Type B pancreatic cell (in vitro differentiated cells): ENCODE measurements around the gene FKBP9. TPM values are rescaled to one million over a fixed set of nuclear protein-coding genes. Genes with fewer than 3 reads are reported as not detected.
"Not testable (repeated sequence)": the region's sequence is repeated elsewhere in the genome, so short reads cannot be mapped to it uniquely, and the experiment has no call there.

ENCODE experiments used
- DNase-seq: peaks from one replicate; pipeline ENCODE4 v3.0.0; 2021; ENCODE audit warnings: mixed read lengths; ENCODE audit not compliant: unreplicated experiment; ENCODE audit errors: extremely low spot score
- H3K27ac Mint-ChIP-seq: 2 replicates; pipeline ENCODE4 v1.8.0; 2021; ENCODE audit warnings: mild to moderate bottlenecking, mixed read lengths
- H3K27me3 Mint-ChIP-seq: 2 replicates; pipeline ENCODE4 v1.8.0; 2021; ENCODE audit warnings: mixed read lengths
- H3K36me3 Mint-ChIP-seq: 2 replicates; pipeline ENCODE4 v1.8.0; 2021; ENCODE audit warnings: mixed read lengths
- H3K4me1 Mint-ChIP-seq: one replicate; pipeline ENCODE4 v1.8.0; 2021; ENCODE audit warnings: mixed read lengths; ENCODE audit not compliant: unreplicated experiment
- H3K4me3 Mint-ChIP-seq: 2 replicates; pipeline ENCODE4 v1.8.0; 2021; ENCODE audit warnings: mild to moderate bottlenecking, mixed read lengths
- H3K9me3 Mint-ChIP-seq: 2 replicates; pipeline ENCODE4 v1.8.0; 2021; ENCODE audit warnings: mixed read lengths
- CTCF ChIP-seq: fragments of 200-600 bp; sonication (generic); conservative IDR thresholded peaks from 2 replicates; pipeline ENCODE4 v1.5.0; 2021; ENCODE audit warnings: antibody characterized with exemption, mild to moderate bottlenecking
- total RNA-seq: library from RNA; stranded (reverse); gene quantifications from 2 replicates; pipeline ENCODE4 v1.2.1, GENCODE V29; 2021; ENCODE audit warnings: low replicate concordance

Gene FKBP9
- total RNA-seq, 1 donor from 2014 or later: 76.0 TPM

- Mint-ChIP-seq H3K4me1 (peaks cover 17% of the 10 kb centered on the region), H3K4me3 (peak overlapping the region; percentile 10)
- H3K27me3 Mint-ChIP-seq, DNase-seq, H3K27ac Mint-ChIP-seq, H3K9me3 Mint-ChIP-seq, H3K36me3 Mint-ChIP-seq: not testable (repeated sequence)
- peak; percentile 52 for TF ChIP-seq CTCF
Observed at GRCh38 chr7:32964461-32965159, 7.4 kb downstream of the FKBP9 start.

GRCh38 chr7:32966489-32967267 is 9.4 kb downstream of the FKBP9 start:
- DNase-seq, H3K4me3 Mint-ChIP-seq, H3K9me3 Mint-ChIP-seq, H3K27me3 Mint-ChIP-seq, H3K36me3 Mint-ChIP-seq: not testable (repeated sequence)
- Mint-ChIP-seq H3K27ac (peak overlapping the region; percentile 31), H3K4me1 (peaks cover 19% of the 10 kb centered on the region)

- DNase-seq, H3K9me3 Mint-ChIP-seq, H3K27ac Mint-ChIP-seq, H3K36me3 Mint-ChIP-seq, H3K4me3 Mint-ChIP-seq, H3K27me3 Mint-ChIP-seq: not testable (repeated sequence)
- H3K4me1 Mint-ChIP-seq: peaks cover 25% of the 10 kb centered on the region
Observed at GRCh38 chr7:32967268-32967582, 10.0 kb downstream of the FKBP9 start.

- not testable (repeated sequence) for H3K9me3 Mint-ChIP-seq, DNase-seq, H3K27me3 Mint-ChIP-seq, H3K36me3 Mint-ChIP-seq
- Mint-ChIP-seq H3K4me1 (peaks cover 16% of the 10 kb centered on the region), H3K27ac (peak overlapping the region; percentile 62), H3K4me3 (peak overlapping the region; percentile 20)
Observed at GRCh38 chr7:32971967-32972366, 14.7 kb downstream of the FKBP9 start.

- H3K4me3 Mint-ChIP-seq, DNase-seq, H3K27ac Mint-ChIP-seq, H3K4me1 Mint-ChIP-seq, H3K9me3 Mint-ChIP-seq, H3K27me3 Mint-ChIP-seq: not testable (repeated sequence)
- H3K36me3 Mint-ChIP-seq: peaks cover 12% of the 10 kb centered on the region
Observed at GRCh38 chr7:32977159-32977558, 19.9 kb downstream of the FKBP9 start.

GRCh38 chr7:32979246-32979645 is 22.0 kb downstream of the FKBP9 start:
- H3K9me3 Mint-ChIP-seq, H3K4me3 Mint-ChIP-seq, H3K4me1 Mint-ChIP-seq, H3K27me3 Mint-ChIP-seq, DNase-seq: not testable (repeated sequence)
- peak overlapping the region; percentile 65 for H3K27ac Mint-ChIP-seq
- H3K36me3 Mint-ChIP-seq: peaks cover 12% of the 10 kb centered on the region

- not testable (repeated sequence) for H3K4me3 Mint-ChIP-seq, H3K27ac Mint-ChIP-seq
- H3K36me3 Mint-ChIP-seq: peaks cover 16% of the 10 kb centered on the region
Observed at GRCh38 chr7:32979902-32980301, 22.7 kb downstream of the FKBP9 start.

GRCh38 chr7:32988148-32988547 is 30.9 kb downstream of the FKBP9 start:
- DNase-seq, H3K9me3 Mint-ChIP-seq, H3K27ac Mint-ChIP-seq, H3K4me3 Mint-ChIP-seq, H3K27me3 Mint-ChIP-seq, H3K4me1 Mint-ChIP-seq: not testable (repeated sequence)
- H3K36me3 Mint-ChIP-seq: peaks cover 14% of the 10 kb centered on the region

More at GRCh38 chr7:32979902-32980301, 22.7 kb downstream of the FKBP9 start:
- DNase-seq, H3K27me3 Mint-ChIP-seq, H3K4me1 Mint-ChIP-seq, H3K9me3 Mint-ChIP-seq: not testable (repeated sequence)

- not testable (repeated sequence) for H3K4me3 Mint-ChIP-seq, H3K27ac Mint-ChIP-seq, H3K9me3 Mint-ChIP-seq, H3K27me3 Mint-ChIP-seq, DNase-seq, H3K4me1 Mint-ChIP-seq
- peaks cover 14% of the 10 kb centered on the region for H3K36me3 Mint-ChIP-seq
Observed at GRCh38 chr7:32991068-32991585, 33.9 kb downstream of the FKBP9 start.

GRCh38 chr7:32991975-32992700 is 34.9 kb downstream of the FKBP9 start:
- not testable (repeated sequence) for H3K4me3 Mint-ChIP-seq, H3K4me1 Mint-ChIP-seq, H3K9me3 Mint-ChIP-seq, H3K27me3 Mint-ChIP-seq, DNase-seq
- peaks cover 14% of the 10 kb centered on the region for H3K36me3 Mint-ChIP-seq
- H3K27ac Mint-ChIP-seq: peak overlapping the region; percentile 8

GRCh38 chr7:32992750-32993149 is 35.5 kb downstream of the FKBP9 start:
- not testable (repeated sequence) for H3K4me1 Mint-ChIP-seq, DNase-seq, H3K9me3 Mint-ChIP-seq, H3K27me3 Mint-ChIP-seq, H3K4me3 Mint-ChIP-seq
- Mint-ChIP-seq H3K36me3 (peaks cover 14% of the 10 kb centered on the region), H3K27ac (peak overlapping the region; percentile 8)

- not testable (repeated sequence) for H3K36me3 Mint-ChIP-seq, H3K4me3 Mint-ChIP-seq, H3K9me3 Mint-ChIP-seq, DNase-seq, H3K27me3 Mint-ChIP-seq
- peaks cover 18% of the 10 kb centered on the region for H3K4me1 Mint-ChIP-seq
- peak overlapping the region; percentile 51 for H3K27ac Mint-ChIP-seq
Observed at GRCh38 chr7:32997956-32998355, 40.7 kb downstream of the FKBP9 start.
